ENCODE results near the gene RIMBP2.

The RIMBP2 gene

DNA sequence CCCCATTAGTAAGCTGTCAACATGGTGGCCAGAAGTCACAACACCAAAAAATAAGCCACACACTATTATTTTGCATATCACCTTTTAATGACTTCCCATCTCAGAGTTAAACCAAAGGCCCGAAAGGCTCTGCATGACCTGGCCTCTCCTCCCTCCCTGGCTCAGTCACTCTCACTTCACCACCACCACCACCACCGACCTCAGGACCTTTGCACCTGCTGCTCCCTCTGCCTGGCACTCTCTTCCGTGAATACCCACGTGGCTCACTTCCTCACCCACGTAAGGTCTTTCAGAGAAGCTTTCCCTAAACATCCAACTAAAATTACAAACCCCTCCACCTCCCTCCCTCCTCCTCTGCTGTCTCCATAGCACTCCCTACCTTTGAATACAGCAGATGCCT lies 134.3 kb downstream of the RIMBP2 start:
- in situ Hi-C loops (cut with HindIII; ENCODE audit: low sequenced_read_pairs): no loop called here

- in situ Hi-C loops (cut with HindIII; ENCODE audit: low sequenced_read_pairs): no loop called here
Measured at GRCh38 chr12:130579231-130579630, 136.9 kb downstream of the RIMBP2 start.

DNA sequence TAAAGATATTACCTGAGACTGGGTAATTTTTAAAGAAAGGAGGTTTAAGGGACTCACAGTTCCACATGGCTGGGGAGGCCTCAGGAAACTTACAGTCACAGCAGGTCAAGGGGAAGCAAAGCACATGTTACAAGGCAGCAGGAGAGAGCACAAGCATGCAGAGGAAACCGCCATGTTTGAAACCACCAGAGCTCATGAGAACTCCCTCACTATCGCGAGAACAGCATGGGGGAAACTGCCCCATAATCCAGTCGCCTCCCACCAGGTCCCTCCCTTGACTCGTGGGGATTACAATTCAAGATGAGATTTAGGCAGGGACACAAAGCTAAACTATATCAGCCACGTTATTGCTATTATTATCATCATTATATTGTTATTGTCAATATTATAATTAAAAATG lies 138.7 kb downstream of the RIMBP2 start:
- in situ Hi-C loops (cut with HindIII; ENCODE audit: low sequenced_read_pairs): no loop called here

GRCh38 chr12:130576371-130576816 lies 139.7 kb downstream of the RIMBP2 start:
- in situ Hi-C loops (cut with HindIII; ENCODE audit: low sequenced_read_pairs): no loop called here

DNA sequence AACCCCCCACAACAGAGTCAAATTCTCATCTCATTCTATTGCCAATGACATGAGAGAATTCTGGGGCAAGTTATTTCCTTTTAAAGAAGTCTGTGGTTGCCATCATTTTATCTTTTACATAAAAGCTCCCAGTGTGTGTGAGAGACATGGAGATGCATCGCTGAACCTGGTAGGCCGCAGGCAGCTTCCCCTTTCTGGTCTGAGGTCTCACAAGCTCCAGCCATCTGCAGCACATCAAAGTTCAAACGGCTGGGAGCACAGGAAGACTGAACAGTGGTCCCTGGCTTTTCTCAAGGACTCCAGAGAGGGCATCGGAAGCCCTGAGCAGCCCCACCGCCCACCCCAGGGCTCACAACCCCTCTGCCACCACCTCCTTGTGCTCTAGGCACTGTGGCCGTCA lies 141.7 kb downstream of the RIMBP2 start:
- in situ Hi-C loops (cut with HindIII; ENCODE audit: low sequenced_read_pairs): no loop called here

GRCh38 chr12:130573766-130574165 lies 142.3 kb downstream of the RIMBP2 start:
- in situ Hi-C loops (cut with HindIII; ENCODE audit: low sequenced_read_pairs): no loop called here

GRCh38 chr12:130573235-130573634 lies 142.9 kb downstream of the RIMBP2 start:
- in situ Hi-C loops (cut with HindIII; ENCODE audit: low sequenced_read_pairs): no loop called here

- in situ Hi-C loops (cut with HindIII; ENCODE audit: low sequenced_read_pairs): no loop called here
Measured at GRCh38 chr12:130572553-130572952, 143.5 kb downstream of the RIMBP2 start.

DNA sequence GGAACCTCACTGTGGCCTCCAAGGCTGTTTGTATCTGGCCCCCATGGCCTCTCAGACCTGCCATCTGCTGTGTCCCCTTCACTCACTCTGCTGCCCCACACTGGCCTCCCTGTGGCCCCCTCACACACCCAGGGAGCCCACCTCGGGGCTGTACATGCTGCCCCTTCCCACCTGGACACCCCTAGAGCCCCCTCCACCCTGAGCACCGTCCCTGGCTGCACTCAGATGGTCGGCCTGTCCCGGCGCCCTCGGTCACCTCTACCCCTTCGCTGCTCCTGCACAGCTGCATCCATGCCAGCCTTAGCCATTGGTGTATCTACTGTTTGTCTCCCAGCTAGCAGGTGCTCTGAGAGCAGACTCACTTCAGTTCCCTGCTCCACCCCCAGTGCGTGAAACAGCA lies 144.4 kb downstream of the RIMBP2 start:
- in situ Hi-C loops (cut with HindIII; ENCODE audit: low sequenced_read_pairs): no loop called here

GRCh38 chr12:130571089-130571488 lies 145.0 kb downstream of the RIMBP2 start:
- in situ Hi-C loops (cut with HindIII; ENCODE audit: low sequenced_read_pairs): no loop called here

DNA sequence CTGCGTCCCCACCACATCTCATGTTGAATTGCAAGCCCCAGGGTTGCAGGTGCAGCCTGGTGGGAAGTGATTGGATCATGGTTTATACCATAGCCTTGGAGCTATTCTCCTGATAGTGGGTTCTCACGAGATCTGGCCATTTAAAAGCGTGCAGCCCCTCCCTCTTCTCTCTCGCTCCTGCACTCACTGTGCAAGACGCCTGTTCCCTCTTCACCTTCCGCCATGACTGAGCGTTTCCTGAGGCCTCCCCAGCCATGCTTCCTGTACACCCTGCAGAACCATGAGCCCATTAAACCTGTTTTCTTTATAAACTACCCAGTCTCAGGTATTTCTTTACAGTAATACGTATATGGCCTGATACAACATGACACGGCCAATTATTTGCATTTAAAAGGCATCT lies 146.6 kb downstream of the RIMBP2 start:
- in situ Hi-C loops (cut with HindIII; ENCODE audit: low sequenced_read_pairs): no loop called here

- in situ Hi-C loops (cut with HindIII; ENCODE audit: low sequenced_read_pairs): no loop called here
Measured at GRCh38 chr12:130568501-130568900, 147.6 kb downstream of the RIMBP2 start.

DNA sequence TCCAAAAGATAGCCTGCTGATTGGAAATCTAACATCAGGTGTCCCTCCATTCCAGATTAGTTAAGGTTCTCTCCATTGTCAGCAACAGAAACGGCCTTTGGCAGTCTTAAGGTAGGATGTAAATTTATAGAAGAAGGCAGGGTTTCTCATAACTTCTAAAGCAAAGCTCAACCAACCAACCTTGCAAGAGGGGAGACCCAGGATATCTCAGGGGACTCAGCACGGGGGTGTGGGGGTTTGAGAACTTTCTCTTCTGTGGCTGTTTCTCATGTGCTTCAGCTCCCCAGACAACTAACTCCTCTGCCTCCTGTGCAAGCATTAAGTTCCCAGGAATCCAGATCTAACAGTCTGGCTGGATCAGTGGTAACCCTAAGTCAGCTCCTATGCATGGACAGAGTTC lies 148.1 kb downstream of the RIMBP2 start:
- in situ Hi-C loops (cut with HindIII; ENCODE audit: low sequenced_read_pairs): no loop called here

- in situ Hi-C loops (cut with HindIII; ENCODE audit: low sequenced_read_pairs): no loop called here
Measured at GRCh38 chr12:130566446-130567155, 149.5 kb downstream of the RIMBP2 start.

DNA sequence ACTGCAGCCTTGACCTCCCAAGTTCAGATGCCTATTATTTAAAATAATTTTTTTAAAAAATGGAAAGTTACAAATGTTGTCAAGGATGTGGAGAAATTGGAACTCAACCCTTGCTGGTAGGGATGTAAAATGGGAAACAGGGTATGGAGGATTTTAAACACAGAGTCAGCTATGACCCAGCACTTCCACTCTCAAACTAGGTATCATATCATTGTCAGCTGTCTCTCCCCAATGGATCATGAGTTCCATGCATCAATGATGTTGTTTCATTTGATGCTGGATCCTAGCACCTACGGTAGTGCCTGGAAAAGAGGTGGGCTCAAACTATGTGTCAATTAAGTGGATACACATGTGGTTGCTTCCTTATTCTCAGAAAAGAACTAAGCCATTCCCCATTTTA lies 150.9 kb downstream of the RIMBP2 start:
- in situ Hi-C loops (cut with HindIII; ENCODE audit: low sequenced_read_pairs): no loop called here

GRCh38 chr12:130563323-130563722 lies 152.8 kb downstream of the RIMBP2 start:
- in situ Hi-C loops (cut with HindIII; ENCODE audit: low sequenced_read_pairs): no loop called here

GRCh38 chr12:130562716-130563115 lies 153.4 kb downstream of the RIMBP2 start:
- in situ Hi-C loops (cut with HindIII; ENCODE audit: low sequenced_read_pairs): no loop called here

- in situ Hi-C loops (cut with HindIII; ENCODE audit: low sequenced_read_pairs): no loop called here
Measured at GRCh38 chr12:130560321-130560720, 155.8 kb downstream of the RIMBP2 start.

DNA sequence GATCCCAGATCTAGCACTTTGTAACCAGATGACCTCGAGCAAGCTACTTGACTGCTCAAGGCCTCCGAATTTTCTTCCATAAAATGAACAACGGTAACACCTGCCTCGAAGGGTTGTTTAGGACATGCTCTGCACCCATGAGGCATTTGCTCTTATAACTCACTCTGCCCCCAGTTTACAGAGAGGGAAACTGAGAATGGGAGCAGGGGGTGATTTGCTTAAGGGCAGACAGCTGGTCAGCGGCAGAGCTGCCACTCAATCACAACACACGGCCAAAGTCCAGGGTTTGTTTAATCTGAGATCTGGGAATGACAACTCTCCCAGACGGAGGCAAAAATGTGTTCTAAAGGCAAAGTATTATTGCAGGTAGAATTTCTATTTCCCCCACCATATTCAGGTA lies 156.3 kb downstream of the RIMBP2 start:
- in situ Hi-C loops (cut with HindIII; ENCODE audit: low sequenced_read_pairs): loop anchor here (5.0 kb wide), 1 partner anchor 92 kb away; no protein-coding TSS in a partner anchor

DNA sequence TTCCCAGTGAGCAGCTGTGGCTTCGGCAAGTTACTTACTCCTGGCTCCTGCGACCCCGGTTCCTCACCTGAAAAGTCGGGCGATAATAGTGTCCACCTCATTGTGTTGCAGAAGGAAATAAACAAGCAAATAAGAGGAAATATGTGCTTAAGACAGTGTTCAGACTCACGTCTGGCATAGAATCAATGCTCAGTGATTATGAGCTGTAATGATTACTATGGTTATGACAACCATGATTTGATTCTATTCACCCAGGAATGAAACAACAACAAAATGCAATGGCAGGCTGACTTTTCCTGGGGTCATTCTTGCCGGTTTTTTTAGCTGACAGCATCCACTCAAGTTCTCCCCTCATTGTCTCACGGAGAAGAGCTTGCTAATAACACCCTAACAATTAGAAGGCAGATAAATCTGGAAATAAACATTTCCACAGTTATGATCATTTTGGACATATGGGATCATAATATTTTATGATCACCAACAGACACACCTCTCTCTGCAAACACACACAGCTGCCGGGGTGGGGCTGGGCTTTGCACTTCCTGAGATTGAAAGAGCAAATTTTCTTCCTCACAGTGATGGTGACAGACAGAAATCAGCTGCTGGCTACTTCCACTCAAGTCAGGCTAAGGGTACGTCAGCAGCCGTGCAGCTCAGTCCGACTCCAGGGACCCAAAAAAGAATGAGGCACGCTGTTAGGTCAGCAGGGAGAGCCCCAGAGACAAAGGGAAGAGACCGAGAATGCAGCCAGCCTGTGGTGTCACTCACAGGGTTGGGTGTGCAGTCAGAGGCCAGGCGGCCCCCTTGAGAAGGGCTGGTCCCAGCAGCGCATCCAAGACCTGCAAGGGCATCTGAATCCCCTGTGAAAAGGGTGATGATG lies 158.0 kb downstream of the RIMBP2 start:
- in situ Hi-C loops (cut with HindIII; ENCODE audit: low sequenced_read_pairs): loop anchor here (5.0 kb wide), 1 partner anchor 94 kb away; no protein-coding TSS in a partner anchor

GRCh38 chr12:130557201-130557600 lies 158.9 kb downstream of the RIMBP2 start:
- in situ Hi-C loops (cut with HindIII; ENCODE audit: low sequenced_read_pairs): loop anchor here (5.0 kb wide), 1 partner anchor 95 kb away; no protein-coding TSS in a partner anchor
